HG02973 (cell line): ENCODE data around the gene GP1BB.
"Not testable (repeated sequence)": the region's sequence is repeated elsewhere in the genome, so short reads cannot be mapped to it uniquely, and the experiment has no call there.

Source experiments
- ATAC-seq: cut with Tn5 transposase; IDR thresholded peaks from one replicate; pipeline ENCODE4 v1.9.1; 2021; ENCODE audit warnings: moderate library complexity; ENCODE audit not compliant: unreplicated experiment

The GP1BB gene

GRCh38 chr22:19693581-19693980 is 29.8 kb upstream of the GP1BB start:
- ATAC-seq = no peak

- ATAC-seq = no peak
Observed at GRCh38 chr22:19693981-19694670, 29.2 kb upstream of the GP1BB start.

- ATAC-seq = no peak
Observed at GRCh38 chr22:19694696-19695095, 28.6 kb upstream of the GP1BB start.

DNA sequence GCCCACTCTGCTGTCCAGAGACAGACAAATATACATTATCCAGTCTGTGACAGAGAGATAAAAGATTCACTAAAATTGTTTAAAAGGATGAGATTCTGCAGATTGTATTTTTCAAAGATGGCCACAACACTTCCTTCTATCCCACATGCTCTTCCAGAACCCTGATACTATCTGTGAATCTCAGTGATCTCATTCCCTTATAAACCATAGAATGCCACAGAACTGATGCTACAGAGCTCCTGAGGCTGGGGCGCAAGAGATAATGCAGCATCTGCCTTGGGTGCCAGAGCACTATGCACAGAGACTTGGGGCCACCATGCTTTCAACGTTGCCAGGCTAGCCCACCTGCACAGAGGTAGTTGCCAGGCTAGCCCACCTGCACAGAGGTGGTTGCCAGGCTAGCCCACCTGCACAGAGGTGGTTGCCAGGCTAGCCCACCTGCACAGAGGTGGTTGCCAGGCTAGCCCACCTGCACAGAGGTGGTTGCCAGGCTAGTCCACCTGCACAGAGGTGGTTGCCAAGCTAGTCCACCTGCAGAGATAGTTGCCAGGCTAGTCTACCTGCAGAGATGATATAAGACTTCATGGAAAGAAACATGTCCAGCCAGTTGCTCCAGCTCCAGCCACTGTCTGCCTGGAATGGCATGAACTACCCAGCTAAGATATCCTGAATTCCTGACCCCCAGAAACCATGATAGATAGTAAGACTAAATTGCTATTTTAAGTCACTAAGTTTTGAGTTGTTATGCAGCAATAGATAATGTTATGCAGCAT is 26.6 kb upstream of the GP1BB start:
- ATAC-seq = no peak

DNA sequence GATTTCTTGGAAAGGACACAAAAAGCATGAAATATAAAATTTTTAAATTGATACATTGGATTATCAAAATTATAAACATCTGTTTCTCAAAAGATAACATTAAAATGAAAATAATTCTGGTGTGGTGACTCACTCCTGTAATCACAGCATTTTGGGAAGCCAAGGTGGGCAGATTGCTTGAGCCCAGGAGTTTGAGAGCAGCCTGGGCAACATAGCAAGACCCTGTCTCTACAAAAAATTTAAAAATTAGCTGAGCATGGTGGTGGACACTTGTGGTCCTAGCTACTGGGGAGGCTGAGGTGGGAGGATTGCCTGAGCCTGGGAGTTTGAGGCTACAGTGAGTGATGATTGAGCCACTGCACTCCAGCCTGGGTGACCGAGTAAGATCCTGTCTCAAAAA is 25.5 kb upstream of the GP1BB start:
- not testable (repeated sequence) for ATAC-seq

GRCh38 chr22:19700790-19701419 is 22.4 kb upstream of the GP1BB start:
- no peak for ATAC-seq

DNA sequence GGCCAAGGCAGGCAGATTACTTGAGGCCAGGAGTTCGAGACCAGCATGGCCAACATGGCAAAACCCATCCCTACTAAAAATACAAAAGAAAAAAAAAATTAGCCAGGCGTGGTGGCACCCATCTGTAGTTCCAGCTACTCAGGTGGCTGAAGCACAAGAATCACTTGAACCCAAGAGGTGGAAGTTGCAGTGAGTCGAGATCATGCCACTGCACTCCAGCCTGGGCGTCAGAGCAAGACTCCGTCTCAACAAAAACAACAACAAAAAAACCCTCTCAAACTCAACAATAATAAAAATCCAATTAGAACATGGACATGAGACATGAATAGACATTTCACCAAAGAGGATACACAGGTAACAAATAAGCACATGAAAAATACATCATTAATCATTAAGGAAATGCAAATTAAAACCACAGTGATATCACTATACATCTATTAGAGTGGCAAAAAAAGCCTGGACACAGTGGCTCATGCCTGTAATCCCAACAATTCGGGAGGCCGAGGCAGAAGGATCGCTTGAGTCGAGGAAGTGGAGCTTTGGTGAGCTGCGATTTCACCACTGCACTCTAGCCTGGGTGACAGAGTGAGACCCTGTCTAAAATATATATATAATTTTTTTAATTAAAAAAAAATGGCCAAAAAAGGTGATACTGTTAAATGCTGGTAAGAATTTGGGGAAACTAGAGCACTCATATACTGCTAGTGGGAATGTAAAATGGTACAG is 21.8 kb upstream of the GP1BB start:
- no peak for ATAC-seq

- no peak for ATAC-seq
Observed at GRCh38 chr22:19703869-19704268, 19.5 kb upstream of the GP1BB start.

- ATAC-seq = no peak
Observed at GRCh38 chr22:19704355-19705015, 18.9 kb upstream of the GP1BB start.

DNA sequence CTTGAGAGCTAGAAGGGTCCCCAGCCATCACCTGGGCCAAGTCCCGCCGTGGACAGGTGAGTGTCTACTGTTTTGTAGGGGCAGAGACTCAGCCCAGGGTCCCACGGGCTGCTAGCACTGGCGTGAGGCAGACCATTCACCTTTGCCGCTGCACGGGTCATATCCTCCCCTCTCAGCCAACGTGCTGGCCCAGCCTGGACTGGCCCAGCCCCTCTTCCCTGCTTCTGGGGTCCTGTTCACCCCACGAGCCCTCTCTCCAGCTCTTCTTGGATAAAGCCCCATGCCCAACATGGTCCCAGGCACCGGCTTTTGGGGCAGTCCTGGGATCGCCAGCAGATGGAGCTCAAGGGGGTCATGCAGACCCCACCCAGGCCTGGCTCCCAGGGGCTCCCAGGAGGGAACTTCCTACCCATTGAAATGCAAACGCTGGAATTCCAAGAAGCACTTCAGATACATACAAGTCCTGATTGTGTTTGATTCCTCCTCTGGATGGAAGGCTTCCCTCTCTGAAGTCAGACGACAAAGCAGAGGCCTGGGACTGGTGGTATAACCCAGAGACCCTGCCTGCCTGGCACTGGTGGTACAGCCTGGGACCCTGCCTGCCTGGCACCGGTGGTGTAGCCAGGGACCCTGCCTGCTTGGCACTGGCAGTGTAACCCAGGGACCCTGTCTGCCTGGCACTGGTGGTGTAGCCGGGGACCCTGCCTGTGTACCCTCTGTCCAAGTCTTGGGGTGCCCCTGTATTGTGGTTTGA is 18.0 kb upstream of the GP1BB start:
- ATAC-seq = no peak

GRCh38 chr22:19706661-19707151 is 16.6 kb upstream of the GP1BB start:
- no peak for ATAC-seq

- ATAC-seq = no peak
Observed at GRCh38 chr22:19707347-19708290, 15.7 kb upstream of the GP1BB start.

GRCh38 chr22:19708321-19709011 is 14.9 kb upstream of the GP1BB start:
- no peak for ATAC-seq

GRCh38 chr22:19709063-19709769 is 14.1 kb upstream of the GP1BB start:
- no peak for ATAC-seq

DNA sequence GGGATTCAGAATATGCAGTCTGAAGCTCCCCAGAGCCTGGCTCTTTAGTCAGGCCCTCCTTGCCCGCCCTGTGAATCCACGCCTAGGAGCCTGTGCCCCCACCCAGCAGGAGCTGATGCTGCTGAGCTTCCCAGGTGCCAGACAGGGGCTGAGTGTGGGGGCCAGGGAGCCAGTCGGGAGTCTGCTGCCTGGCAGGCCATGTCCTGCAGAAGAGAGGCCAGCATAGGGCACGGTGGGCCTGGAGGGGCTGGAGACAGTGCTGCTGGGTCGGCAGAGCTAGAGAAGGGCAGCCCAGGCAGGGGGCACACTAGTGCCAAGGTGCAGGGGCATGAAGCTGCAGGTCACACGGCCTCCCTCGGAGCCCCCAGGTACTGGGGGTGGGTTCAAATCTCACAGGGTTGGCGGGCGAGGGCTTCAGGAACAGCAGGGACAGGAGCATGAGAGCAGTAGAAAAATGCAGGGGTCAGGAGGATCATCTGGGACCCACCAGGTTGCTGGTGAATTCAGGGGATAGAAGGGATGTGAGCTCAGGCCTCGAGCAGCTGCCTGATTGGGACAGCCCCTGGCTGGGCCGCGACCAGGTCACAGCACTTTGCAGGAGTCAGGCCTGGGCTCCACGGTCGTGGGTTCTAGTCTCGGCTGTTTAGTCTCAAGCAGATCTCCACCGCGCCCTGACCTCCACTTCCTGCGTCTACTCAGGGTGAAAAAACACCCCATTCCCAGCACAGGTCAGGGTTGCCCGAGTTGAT is 13.1 kb upstream of the GP1BB start:
- no peak for ATAC-seq

- ATAC-seq = no peak
Observed at GRCh38 chr22:19710769-19711106, 12.6 kb upstream of the GP1BB start.

- no peak for ATAC-seq
Observed at GRCh38 chr22:19713245-19713644, 10.1 kb upstream of the GP1BB start.
